Transverse colon (tissue), 4 donors: ENCODE data around the gene TRAPPC10.

Experiments
- EP300 ChIP-seq: sonication (generic); formaldehyde crosslinking; IDR thresholded peaks from one replicate; pipeline ENCODE4 v1.6.1; 2017; ENCODE audit warnings: antibody characterized with exemption, low read depth
- POLR2A ChIP-seq: fragments of 450-650 bp; IDR thresholded peaks from one replicate; pipeline ENCODE4 v1.6.1; 2016; ENCODE audit warnings: antibody characterized with exemption, mild to moderate bottlenecking, moderate library complexity
- POLR2AphosphoS5 ChIP-seq, 3 donors: sonication (generic); formaldehyde crosslinking; IDR thresholded peaks; one replicate each; pipeline ENCODE4 v1.6.1; 2016; ENCODE audit warnings: antibody characterized with exemption in 3 of 3
- TF ChIP-seq, protein P1 (sequence below), 5 experiments: fragments of 200-600 bp in 3 of 5; fragments of 450-650 bp in 2 of 5; sonication (generic) in 3 of 5; IDR thresholded peaks; 1 replicate in 2 of 5; 2 replicates in 3 of 5; pipeline ENCODE4 v1.5.1; 2016 to 2017; ENCODE audit warnings: antibody characterized with exemption in 5 of 5, inconsistent platforms in 3 of 5, mild to moderate bottlenecking in 2 of 5, moderate library complexity in 1 of 5

- TF ChIP-seq, protein P1, sequence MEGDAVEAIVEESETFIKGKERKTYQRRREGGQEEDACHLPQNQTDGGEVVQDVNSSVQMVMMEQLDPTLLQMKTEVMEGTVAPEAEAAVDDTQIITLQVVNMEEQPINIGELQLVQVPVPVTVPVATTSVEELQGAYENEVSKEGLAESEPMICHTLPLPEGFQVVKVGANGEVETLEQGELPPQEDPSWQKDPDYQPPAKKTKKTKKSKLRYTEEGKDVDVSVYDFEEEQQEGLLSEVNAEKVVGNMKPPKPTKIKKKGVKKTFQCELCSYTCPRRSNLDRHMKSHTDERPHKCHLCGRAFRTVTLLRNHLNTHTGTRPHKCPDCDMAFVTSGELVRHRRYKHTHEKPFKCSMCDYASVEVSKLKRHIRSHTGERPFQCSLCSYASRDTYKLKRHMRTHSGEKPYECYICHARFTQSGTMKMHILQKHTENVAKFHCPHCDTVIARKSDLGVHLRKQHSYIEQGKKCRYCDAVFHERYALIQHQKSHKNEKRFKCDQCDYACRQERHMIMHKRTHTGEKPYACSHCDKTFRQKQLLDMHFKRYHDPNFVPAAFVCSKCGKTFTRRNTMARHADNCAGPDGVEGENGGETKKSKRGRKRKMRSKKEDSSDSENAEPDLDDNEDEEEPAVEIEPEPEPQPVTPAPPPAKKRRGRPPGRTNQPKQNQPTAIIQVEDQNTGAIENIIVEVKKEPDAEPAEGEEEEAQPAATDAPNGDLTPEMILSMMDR (IDR thresholded peaks at IDR 0.05) = no peak
- TF ChIP-seq POLR2A = no peak
- TF ChIP-seq EP300 = no peak
- TF ChIP-seq POLR2AphosphoS5 (IDR thresholded peaks at IDR 0.05) = no peak
These were observed 20.6 kb upstream of the TRAPPC10 start for GRCh38 chr21:43991447-43991991.
